ENCODE results near the gene PISD.
"Not testable (repeated sequence)": the region's sequence is repeated elsewhere in the genome, so short reads cannot be mapped to it uniquely, and the experiment has no call there.

PISD gene

DNA sequence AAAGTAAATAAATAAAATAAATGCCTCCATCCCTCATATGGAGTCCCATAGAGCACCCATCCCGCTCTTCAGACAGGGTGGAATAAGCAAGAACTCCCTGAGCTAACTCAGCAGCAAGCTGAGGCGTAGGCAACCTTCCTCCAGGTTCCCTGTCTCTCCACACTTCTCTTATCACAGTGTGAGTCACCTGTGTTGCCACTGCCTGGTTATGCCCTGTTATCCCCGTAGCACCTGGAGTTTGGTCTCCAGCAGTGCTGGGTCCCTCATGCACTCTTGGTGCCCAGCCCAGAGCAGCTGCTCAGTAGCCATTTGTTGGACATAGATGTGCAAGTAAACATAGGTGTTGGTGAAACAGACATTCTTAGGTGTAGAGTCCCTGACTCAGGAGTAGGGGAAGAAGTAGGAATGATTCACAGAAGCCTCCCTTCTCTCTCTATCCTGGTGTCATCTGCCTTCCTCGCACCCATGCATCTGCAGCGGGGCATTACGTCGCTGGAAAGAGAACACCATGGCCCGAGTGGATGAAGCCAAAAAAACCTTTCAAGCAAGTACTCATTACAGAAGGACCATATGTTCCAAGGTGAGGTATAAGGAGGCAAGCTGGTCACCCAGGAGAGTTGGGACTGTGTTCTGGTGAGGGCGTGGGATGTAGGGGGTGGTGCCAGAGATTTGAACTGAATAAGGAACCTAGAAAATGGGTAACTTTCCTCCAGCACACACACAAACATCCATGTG lies 56.0 kb downstream of the PISD start:
- no peak for DNase-seq

DNA sequence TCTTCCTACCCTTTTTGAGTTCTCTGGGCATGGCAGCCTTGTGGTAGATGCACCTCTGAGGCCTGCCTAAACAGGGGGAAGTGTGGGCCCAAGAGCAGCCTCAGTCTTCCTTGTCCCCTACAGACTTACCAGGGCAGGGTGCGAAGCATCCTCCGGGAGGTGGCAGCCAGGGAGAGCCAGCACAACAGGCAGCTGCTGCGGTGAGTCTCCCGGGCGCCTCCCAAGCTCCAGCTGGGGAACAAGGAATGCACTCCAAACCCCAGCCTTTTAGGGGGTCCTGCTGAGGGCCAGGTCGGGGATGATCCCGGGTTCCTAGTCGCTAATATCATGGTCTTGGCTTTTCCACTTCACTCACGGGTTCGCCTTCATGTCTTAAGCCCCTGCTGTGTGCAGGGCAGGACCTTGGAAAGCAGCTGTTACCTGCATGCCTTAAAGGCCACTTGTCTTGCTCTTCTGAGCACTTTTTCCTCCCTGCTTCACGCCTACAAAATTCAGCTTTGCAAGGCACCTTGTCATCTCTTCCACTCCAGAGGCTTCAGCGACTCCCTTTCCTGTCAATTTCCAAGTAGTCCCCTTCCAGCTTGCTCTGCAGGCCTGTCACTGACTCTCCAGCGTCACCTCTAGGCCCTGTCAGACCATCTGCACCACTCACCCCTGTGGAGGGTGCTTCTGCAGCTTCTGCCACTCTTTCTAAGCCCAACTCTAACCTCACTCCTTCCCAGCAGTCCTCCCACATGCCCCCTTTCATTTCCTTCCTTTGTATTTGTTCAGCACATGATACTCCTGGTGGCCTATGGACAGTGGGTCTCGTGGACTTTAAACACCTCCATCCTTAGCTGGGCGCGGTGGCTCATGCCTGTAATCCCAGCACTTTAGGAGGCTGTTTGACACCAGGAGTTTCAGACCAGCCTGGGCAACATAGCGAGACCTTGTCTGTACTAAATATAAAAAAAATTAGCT lies 57.0 kb downstream of the PISD start:
- DNase-seq, result no peak

DNA sequence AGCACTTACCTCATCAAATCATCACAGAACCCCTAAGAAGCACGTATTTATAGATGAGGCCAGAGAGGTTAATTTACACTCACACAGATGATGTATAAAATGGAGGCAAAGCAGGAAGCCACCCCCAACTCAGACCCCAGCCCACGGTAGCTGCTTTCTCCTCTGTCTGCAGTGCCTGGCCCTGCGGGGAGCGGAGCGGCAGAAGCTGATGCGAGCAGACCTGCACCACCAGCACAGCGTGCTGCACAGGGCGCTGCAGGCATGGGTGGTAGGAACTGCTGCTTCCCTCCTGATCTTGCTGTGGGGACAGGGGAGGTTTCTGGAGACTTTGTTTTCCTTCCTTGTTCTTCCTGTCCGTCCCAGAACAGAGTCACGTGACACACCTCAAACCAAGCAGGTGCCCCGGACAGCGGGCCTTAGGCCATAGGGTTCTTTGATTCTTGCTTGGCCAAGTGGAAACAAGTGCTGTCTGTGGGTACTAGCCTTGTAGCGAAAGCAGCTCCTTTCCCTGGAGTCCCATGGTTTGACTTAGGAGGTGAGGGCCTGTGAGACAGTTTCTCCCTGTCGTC lies 57.8 kb downstream of the PISD start:
- no peak for DNase-seq

DNA sequence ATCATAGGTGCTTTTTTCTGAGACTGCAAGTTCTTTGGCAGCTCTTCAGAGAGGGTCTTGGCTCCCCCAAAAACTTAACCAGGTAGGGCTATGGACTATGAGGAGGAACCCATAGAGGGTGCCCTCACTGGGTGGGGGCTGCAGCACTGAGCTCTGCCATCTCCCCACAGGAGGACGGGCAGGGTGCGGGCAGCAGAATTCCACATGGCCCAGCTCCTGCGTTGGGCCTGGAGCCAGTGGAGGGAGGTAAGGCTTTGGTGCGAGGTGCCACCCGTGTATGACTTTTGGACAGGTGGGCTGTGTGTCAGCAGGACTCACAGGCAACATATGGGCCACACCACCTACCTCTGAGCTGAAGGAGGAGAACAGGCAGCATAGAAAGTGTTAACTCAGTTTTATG lies 58.4 kb downstream of the PISD start:
- DNase-seq, result no peak

DNA sequence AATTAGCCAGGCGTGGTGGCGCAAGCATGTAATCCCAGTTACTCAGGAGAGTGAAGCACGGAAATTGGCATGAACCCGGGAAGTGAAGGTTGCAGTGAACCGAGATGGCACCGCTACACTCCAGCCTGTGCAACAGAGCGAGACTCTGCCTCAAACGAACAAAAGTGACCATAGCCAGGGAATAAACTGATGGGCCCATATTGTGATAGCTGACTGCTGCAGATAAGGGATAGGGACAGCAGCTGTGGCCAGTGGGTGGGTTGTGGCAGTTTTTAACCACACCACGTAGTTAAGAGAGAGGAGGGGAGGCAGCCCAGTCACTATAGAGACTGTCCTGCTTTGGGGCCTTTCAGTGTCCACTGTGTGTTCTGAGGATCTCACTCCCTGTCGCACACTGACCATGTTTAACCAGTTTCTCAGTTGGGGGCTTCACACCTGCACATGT lies 58.9 kb downstream of the PISD start:
- no peak for DNase-seq

DNA sequence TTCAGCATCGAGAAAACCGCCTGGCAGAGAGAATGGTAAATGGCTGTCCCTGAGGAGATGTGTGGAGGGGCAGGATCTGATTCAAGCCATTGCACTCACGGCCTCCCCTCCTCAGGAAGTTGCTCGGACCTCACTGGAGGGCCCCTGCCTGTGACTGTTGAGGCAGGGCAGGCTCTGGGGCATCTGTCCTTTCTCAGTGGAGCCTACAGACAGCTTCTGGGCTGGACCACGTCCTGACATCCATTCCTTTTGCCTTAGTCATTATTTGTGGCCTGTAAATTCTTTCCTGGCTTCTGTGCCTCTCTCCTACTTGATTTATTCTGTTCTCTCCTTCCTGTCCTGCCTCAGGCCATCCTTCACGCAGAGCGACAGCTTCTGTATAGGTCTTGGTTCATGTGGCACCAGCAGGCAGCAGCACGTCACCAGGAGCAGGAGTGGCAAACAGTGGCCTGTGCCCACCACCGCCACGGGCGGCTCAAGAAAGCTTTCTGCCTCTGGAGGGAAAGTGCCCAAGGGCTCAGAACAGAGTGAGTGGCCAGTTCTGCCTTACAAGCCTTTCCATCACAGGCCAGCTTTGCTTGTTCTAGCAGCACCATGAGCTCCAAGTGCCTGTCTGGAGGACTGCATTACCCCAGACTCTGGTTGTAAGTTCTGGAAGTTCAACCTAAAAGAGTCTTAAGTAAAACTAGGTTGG lies 59.6 kb downstream of the PISD start:
- no peak for DNase-seq

DNA sequence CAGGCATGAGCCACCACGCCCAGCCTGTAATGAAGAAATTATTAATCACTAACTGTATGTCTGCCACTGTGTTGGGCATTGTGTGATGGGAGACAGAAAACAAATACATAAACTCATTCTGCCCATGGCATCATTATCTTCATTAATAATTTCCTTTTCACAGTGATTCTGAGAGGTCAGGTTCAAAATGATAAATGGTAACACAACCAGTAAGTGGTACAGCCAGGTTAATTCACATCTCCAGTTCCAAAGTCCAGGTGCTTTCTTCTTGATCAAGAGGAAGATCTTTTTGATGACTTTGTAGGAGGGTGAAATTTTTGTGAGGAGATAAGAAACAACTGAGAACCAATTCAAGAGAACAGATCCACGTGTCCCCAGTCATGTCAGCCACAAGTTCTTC lies 66.7 kb downstream of the PISD start:
- DNase-seq, result no peak

DNA sequence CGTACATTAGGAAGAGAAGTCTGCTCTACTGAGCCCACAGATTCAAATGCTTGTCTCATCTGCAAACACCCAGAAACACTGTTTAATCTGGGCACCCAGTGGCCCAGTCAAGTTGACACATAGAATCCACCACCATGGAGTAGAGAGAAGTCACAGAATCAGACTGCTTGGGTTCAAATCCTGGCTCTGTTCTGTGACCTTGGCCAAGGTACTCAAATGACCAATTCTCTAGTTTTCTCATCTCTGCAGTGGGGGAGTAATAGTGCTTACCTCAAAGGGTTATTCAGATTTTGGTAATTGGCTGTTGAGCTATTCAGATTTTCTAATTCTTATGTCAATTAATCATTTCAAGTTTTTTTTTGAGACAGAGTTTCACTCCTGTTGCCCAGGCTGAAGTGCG lies 71.9 kb downstream of the PISD start:
- DNase-seq, result not testable (repeated sequence)

DNA sequence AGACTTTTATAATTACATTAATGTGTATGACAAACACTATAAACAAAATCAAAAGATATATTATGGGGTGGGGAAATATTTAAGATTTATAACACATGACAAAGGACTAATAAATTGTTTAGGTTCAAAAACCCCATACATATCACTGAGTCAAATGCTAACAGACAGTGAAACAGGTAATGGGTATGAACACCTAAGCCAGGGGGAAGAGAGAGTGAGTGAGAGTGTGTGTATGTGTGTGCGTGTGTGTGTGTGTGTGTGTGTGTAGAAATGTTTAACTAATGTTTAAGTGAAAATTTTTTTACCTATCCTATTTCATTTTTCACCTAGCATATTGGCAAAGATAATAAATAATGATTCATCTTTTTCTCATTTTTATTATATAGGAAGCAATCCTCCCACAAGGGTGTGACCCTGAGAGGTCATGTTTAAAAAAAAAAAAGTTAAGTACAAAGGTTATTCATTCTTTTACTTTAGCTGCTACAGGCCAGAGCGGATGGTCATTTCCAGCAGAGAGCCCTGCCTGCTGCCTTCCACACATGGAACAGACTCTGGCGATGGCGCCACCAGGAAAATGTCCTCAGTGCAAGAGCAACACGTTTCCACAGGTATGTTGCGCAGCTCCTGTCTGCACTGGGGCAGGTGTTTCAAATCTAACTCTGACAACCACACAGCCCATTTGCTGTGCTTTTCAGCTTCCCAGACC lies 72.9 kb downstream of the PISD start:
- no peak for DNase-seq

DNA sequence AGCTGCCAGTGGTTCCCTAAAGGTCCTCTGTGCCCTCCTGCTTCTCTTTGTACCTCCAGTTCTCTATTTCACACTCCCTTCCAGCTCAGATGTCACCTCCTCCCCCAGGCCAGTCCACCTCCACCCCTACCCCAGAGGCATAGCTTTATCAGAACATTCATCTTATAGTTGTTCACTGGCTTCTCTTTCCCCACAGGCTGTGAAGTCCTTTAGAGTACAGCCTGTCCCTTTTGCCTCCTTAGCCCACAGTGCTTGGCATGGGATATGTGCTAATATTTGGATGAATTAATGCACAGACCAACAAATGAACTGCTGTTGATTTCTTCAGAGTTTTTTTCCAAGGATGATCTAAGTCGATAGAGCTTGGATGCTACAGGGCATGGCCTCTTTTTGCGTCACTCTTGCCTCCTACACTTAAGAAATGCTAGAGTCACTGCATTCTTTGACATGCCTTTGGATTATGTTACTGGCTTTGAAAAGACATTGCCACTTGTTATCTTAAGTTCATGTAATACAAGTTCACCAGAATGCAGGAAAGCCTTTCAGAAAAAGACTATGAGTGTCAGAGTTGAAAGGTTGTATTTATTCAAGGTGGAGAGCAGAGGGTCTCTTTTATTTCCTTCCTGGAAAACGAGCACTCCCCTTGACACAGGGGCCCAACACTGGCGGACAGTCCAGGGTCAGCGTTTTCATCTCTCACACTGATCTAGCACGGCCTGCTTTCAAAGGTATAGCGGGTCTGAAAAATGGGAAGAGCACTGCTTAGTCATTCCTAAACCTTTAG lies 75.7 kb downstream of the PISD start:
- DNase-seq, result no peak

DNA sequence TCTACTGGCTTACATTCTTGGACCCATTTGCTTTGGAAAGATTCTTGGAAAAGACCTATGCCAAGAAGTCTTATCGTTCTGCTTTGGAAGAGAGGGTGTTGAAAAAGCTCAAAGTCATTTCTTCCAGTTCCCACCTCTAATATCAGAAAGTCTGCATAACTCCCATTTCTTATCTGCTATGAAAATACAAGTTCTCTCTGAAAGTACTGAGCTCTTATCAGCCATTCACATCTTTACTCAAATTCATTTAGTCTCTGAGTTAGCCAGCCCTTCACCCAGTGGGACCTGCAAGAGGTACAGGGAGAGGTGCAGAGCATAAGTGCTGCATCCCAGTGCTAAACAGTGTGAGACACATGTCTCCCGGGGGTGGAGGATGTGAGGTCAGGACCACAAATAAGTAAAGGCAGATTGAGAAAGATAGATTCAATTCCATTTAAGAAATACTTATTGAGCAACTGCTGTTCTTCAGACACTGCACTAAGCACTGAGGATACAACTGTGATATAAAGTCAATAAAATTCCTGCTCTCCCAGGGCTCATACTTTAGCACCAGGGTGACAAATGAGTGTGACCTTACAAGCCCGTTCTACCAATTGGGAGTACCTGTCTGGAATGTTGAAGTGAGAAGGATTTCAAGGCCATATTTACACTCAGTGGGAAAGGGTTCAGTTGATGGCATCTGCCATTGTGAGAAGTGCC lies 76.7 kb downstream of the PISD start:
- no peak for DNase-seq

DNA sequence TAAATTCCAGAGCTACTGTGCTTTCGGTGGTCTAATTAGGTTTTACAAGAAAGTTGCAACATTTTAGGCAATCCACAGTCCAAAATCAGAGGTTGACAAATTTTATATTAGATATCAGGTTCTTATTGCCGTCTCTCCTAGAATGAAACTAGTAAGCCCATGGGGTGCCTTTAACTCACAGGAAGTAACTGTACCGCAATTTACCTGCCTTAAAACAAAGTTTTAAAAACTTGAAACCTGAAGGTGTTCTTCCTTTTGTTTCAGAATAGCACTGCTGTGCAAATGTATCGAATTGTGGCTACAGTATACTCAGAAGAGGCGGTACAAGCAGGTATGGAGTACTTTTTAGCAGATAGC lies 77.2 kb downstream of the PISD start:
- no peak for DNase-seq

DNA sequence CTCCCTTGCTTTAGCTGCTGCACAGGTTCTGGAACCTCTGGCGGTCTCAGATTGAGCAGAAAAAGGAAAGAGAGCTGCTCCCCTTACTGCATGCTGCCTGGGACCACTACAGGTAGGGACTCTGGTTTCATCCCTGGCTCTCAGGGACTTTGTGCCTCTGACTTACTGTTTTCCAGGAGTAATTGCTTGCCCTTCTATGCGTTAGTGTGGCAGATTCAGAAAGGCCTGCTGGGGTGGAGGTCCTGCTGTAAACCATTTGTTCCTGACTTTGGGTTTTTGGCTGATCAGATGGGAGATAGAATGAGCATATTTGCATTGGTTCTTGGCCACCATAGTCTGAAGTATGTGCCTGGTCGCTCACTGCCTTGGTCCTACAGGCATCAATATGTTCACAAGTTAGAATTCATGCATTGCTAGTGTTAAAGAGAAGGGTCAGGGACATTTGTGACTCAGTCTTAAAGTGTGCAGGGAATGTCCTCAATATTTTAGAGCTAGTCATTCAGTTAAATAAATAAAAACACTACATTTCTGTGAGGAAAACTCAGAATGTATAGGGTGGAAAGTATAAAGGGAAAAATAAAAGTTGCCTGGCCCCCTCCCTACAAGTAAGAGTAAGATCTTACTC lies 78.0 kb downstream of the PISD start:
- DNase-seq, result no peak

DNA sequence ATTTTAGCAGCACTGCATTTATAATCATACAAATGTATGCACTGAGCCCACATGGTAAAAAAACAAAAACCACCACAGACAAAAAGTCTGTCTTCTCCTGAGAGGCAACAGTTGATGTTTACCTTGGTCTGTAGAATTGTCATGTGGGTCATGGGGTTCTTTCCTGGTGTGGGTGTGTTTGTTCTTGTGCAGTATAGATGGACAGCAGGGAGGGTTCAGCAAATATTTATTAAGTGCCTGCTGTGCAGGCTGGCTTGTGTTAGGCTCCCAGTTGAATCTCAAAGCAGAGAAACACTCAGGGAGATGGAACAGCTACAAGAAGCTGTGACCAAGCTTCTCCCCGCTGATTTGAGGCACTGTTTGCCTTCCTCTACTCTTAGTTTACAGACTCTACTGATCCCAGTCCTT lies 82.2 kb downstream of the PISD start:
- DNase-seq, result no peak

DNA sequence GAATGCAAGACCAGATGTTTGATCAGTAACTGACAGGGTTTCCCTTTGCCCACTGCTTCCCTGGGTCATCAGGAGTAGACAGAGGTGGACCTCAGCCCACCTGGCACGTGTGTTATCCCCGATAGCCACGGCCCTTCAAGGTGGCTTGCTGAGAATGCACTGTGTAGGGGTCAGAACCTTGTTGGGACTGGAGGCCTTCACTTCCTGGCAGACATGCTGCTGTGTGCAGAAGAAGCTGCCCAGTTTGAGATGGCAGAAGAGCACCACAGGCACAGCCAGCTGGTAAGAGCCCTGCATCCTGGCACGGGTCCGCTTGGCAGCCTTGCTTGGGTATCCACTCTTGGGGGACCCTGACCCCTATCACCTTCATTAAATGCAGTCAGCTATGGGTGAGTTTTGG lies 83.8 kb downstream of the PISD start:
- DNase-seq, result no peak

DNA sequence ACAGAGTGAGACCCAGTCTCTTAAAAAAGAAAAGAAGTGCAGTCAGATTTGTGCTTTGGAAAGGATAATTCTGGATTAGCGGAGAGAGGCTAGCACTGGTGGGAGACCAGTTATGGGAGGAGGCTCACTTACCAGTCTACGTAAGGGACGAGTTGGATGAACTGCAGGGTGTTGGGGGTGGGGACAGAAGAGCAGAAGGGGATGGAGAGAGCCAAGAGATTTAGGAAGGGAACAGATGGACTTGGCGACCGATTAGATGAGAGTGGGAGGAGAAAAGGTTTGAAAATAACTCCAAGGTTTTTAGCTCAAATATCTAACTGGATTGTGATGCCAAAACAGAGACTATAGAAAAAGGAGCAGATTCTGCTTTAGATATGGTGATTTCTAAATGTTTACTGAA lies 84.3 kb downstream of the PISD start:
- DNase-seq, result no peak

DNA sequence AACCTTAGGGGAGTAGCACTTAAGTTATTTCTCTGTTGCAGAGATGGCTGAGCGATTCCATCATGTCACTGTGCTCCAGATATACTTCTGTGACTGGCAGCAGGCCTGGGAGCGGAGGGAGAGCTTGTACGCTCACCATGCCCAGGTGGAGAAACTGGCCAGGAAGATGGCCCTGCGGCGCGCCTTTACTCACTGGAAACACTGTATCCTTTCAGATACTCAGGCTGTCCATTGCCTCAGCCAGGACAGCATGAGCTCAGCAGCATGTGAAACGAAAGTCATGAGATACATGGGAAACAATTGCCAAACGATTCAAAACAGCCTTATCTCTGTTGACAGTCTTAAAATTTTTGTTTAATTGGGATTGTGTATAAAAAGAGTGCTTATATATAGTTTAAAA lies 86.8 kb downstream of the PISD start:
- no peak for DNase-seq

DNA sequence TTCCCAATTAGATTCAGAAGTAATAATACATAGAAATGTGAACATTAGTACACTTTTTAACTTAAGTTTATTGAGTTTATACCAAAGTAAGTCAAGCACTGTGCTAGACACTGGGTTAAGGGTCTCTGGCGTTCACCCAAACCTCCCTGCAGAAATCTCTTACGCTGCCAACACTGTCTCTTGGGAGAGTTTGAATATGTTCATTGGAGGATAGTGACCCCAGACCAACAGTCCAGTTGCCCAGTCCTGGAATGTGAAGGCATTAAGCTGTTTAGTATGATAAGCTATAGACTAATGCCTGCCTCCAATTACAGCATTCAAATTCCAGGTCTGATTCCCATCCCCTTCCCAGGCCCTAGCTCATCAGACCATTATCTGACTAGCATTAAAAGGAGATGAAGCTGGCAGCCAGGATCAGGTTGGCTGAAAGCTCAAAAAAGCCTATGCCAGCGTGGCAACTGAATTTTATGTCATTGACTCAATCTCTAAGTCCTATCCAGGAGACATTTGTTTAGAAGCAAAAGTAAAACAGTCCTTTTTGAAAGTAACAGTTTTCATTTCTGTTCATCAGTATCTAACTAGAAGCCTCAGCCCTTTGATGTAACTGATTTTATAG lies 87.9 kb downstream of the PISD start:
- no peak for DNase-seq

DNA sequence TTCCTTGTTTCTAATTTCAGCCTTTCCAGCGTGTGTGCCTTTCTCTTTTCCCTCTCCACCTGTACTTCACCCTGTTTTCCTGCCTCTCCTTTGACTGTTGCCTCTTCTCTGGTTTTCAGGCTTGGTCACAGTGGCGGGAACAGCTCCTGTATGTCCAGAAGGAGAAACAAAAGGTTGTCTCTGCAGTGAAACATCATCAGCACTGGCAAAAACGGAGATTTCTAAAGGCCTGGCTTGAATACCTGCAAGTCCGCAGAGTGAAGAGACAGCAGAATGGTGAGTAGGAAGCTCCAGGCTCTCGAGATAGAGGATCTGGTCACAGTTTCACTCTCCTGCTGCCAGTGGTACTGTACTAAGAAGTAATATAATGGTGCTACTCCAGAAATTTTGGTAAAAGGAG lies 89.1 kb downstream of the PISD start:
- no peak for DNase-seq

DNA sequence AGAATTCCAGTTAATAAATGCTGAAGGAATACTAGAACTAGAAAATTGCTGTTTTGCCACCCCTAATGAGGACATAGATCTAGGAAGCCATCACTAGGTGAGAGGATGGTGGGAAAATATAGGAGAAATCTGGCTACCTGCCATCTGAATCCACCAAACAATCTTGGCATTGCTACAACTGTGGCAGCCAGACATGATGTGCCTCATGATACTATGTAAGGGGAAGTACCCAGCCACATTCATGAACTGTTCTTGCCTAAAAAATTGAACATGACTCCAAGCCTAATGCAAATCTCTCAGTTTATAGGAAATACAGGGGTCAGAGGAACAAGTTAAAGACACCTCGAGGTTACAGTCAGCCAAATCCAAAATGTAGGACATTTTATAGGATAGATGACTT lies 92.9 kb downstream of the PISD start:
- no peak for DNase-seq

All from effector CD4-positive, alpha-beta T cell (primary cell).